Pancreas (tissue), 10 donors: Measurements from ENCODE around the gene RNF7. TPM values are rescaled to one million over a fixed set of nuclear protein-coding genes. Genes with fewer than 3 reads are reported as not detected.

ENCODE experiments used
- ATAC-seq, 4 donors: fragments of 200-7000 bp; cut with Tn5 transposase; one replicate each; pipeline versions ENCODE4 v1.8.0 to v1.9.1; 2020; ENCODE audit warnings: mild to moderate bottlenecking in 4 of 4, moderate library complexity in 4 of 4
- DNase-seq, 6 donors: peaks; one replicate each; pipeline ENCODE4 v3.0.0-alpha.2; 2020
- FAIRE-seq: peaks from 2 replicates; lab custom pipeline; 2012; peaks lifted over from hg19 to GRCh38; lab: Jason Lieb, UNC
- H3K27ac ChIP-seq, 4 donors: fragments of 200-600 bp; sonication (generic); 1 replicate in 3 of 4; 2 replicates in 1 of 4; pipeline versions ENCODE4 v1.5.0 to v1.8.0; 2020
- H3K27me3 ChIP-seq, 4 donors: fragments of 200-600 bp; one replicate each; pipeline ENCODE4 v1.8.0; 2021
- H3K36me3 ChIP-seq, 3 donors: fragments of 200-600 bp; sonication (generic) in 1 of 3; one replicate each; pipeline versions ENCODE4 v1.5.0 to v1.8.0; 2020 to 2021
- H3K4me1 ChIP-seq, 3 donors: fragments of 200-600 bp; one replicate each; pipeline ENCODE4 v1.8.0; 2021
- H3K4me3 ChIP-seq, 4 donors: fragments of 200-600 bp; sonication (generic) in 2 of 4; one replicate each; pipeline versions ENCODE4 v1.5.0 to v1.8.0; 2020 to 2021
- H3K9me3 ChIP-seq, 4 donors: fragments of 200-600 bp; one replicate each; pipeline ENCODE4 v1.8.0; 2021
- WGBS, 2 donors: extraction: QIAGEN DNeasy Blood & Tissue Kit; methylation state at CpG; one replicate each; pipeline ENCODE4 v1.1.7; 2013; 5-methylcytosine and 5-hydroxymethylcytosine counted together
- intact Hi-C, 3 donors: fragments of 100-400 bp; cut with DNase I; formaldehyde crosslinking; loops; one replicate each; pipeline versions ENCODE4 v1.11.1 to v1.14.2; 2022
- polyA plus RNA-seq, 2 donors: library from polyadenylated mRNA; stranded (reverse); fragments of 200-250 nt; gene quantifications; one replicate each; pipeline ENCODE4 v1.2.3, GENCODE V29; 2013
- total RNA-seq, 6 donors: library from RNA; stranded (reverse); fragmentation: NEBNext Ultra II Directional in 4 of 6; extraction: Animal tissue kit (Norgen Biotek cat#: 25700) in 4 of 6; gene quantifications; one replicate each; pipeline versions ENCODE4 v1.2.1 to v1.2.4, GENCODE V29; 2021 to 2023
- TF ChIP-seq, protein P1 (sequence below), 4 donors: fragments of 200-600 bp; sonication (generic) in 3 of 4; IDR thresholded peaks; one replicate each; pipeline versions ENCODE4 v1.5.0 to v1.8.0; 2021; ENCODE audit warnings: antibody characterized with exemption in 4 of 4
- donor health status: healthy with polysubstance abuse.
- donor health status: DM: no; HTN: no; CAD: no; lungs with moderate emphysema.
- donor health status: DM: no; HTN: no; CAD: no.
- donor health status: control.
- donor health status: control.
- donor health status: Bipolar disorder and iron deficiency.
- donor health status: DM: yes; HTN: yes; CAD: no.
- donor health status: DM: no; HTN: no; CAD: no.
- donor health status: DM: no; HTN: no; CAD: no.
- donor health status: DM: yes; HTN: yes; CAD: no.

Gene RNF7
- total and polyA plus RNA-seq, 8 donors, result 31.7 to 103 (median 41.8) TPM

DNA sequence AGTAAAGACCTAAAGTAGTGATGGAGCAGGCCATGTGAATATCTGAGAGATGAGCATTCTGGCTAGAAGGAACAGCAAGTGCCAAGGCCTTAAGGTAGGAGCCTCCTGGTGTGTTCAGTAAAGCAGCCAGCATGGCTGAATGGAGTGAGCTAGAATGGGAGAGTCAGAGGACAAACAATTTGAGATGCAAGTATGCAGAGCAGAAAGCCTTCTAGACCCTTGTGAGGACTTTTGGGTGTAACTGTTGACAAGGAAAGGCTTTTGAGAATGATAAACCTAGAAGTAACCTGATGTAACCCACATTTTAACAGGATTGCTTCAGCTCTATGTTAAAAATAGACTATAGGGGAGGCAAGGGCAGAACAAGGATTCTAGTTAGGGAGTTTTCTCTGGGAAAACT is 14.8 kb upstream of the RNF7 start:
- no peak overlapping the region for H3K27ac ChIP-seq
- no peak overlapping the region for H3K4me3 ChIP-seq
- FAIRE-seq, result no peak
- DNase-seq, result no peak
- no peak for ATAC-seq
- no peaks in the 10 kb centered on the region for H3K27me3 ChIP-seq
- no peaks in the 10 kb centered on the region for H3K36me3 ChIP-seq
- TF ChIP-seq, protein P1, sequence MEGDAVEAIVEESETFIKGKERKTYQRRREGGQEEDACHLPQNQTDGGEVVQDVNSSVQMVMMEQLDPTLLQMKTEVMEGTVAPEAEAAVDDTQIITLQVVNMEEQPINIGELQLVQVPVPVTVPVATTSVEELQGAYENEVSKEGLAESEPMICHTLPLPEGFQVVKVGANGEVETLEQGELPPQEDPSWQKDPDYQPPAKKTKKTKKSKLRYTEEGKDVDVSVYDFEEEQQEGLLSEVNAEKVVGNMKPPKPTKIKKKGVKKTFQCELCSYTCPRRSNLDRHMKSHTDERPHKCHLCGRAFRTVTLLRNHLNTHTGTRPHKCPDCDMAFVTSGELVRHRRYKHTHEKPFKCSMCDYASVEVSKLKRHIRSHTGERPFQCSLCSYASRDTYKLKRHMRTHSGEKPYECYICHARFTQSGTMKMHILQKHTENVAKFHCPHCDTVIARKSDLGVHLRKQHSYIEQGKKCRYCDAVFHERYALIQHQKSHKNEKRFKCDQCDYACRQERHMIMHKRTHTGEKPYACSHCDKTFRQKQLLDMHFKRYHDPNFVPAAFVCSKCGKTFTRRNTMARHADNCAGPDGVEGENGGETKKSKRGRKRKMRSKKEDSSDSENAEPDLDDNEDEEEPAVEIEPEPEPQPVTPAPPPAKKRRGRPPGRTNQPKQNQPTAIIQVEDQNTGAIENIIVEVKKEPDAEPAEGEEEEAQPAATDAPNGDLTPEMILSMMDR (IDR thresholded peaks at IDR 0.05), result no peak
- no peaks in the 10 kb centered on the region for H3K9me3 ChIP-seq
- intact Hi-C loops, result no loop called here
- no peaks in the 10 kb centered on the region for H3K4me1 ChIP-seq

DNA sequence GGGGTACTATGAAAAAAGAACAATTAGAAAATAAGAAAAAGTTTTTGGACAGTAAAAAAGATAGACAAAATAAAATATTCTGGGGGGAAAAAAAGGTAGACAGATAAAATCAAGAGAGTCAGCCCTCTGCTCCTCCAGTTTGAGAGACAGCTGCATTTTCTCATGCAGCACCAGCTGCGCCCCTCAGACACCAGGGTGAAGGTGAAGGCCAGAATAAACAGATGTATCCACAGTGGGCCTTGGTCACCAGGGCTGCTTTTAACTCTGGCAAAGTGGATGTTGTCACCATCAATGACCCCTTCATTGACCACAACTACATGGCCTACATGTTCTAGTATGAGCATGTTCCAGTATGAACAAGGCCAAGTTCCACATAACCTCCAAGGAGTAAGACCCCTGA is 13.9 kb upstream of the RNF7 start:
- no peak overlapping the region for H3K4me3 ChIP-seq
- DNase-seq (no peak), ATAC-seq (no peak), FAIRE-seq (no peak)
- H3K4me1 ChIP-seq, result no peaks in the 10 kb centered on the region
- no peaks in the 10 kb centered on the region for H3K27me3 ChIP-seq
- H3K9me3 ChIP-seq, result no peaks in the 10 kb centered on the region
- intact Hi-C loops, result no loop called here
- no peaks in the 10 kb centered on the region for H3K36me3 ChIP-seq
- 80 to 88% methylated on average over 1 of the region's 1 CpG for WGBS, 2 donors
- H3K27ac ChIP-seq, result no peak overlapping the region
- TF ChIP-seq, protein P1 (IDR thresholded peaks at IDR 0.05), result no peak

DNA sequence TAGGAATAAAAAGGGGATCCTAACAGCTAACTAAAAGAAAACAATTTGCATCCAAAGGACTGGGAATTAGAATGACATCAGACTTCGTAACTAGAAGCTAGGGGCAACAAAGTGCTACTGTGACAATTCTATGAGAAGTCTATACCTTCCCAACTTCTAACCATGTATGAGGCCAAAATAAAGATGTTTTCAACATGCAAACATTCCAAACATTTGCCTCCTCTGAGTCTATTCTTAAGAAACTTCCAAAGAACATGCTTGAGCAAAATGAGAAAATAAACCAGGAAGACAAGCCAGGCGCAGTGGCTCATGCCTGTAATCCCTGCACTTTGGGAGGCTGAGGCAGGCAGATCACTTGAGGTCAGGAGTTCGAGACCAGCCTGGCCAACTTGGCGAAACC is 13.1 kb upstream of the RNF7 start:
- intact Hi-C loops, result no loop called here
- no peaks in the 10 kb centered on the region for H3K9me3 ChIP-seq
- TF ChIP-seq, protein P1 (IDR thresholded peaks at IDR 0.05), result no peak
- WGBS, 2 donors, result 89 to 94% methylated on average over 4 of the region's 4 CpGs
- H3K36me3 ChIP-seq, result no peaks in the 10 kb centered on the region
- no peaks in the 10 kb centered on the region for H3K27me3 ChIP-seq
- no peaks in the 10 kb centered on the region for H3K4me1 ChIP-seq
- no peak overlapping the region for H3K27ac ChIP-seq
- no peak overlapping the region for H3K4me3 ChIP-seq
- FAIRE-seq (no peak), DNase-seq (no peak), ATAC-seq (no peak)

DNA sequence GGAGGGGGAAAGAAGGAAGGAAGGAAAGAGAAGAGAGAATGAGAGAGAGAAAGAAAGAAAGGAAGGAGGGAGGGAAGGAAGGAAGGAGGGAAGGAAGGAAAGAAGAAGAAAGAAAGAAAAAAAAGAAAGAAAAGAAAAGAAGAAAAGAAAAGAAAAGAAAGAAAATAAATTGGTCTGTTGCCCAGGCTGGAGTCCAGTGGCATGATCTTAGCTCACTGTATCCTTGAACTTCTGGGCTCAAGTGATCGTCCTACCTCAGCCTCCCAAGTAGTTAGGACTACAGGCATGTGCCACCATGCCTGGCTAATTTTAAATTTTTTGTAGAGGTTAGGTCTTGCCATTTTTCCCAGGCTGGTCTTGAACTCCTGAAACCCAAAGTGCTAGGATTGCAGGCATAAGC is 11.6 kb upstream of the RNF7 start:
- FAIRE-seq, result no peak
- H3K4me1 ChIP-seq, result no peaks in the 10 kb centered on the region
- WGBS, 2 donors, result 50 to 63% methylated on average over 1 of the region's 1 CpG

DNA sequence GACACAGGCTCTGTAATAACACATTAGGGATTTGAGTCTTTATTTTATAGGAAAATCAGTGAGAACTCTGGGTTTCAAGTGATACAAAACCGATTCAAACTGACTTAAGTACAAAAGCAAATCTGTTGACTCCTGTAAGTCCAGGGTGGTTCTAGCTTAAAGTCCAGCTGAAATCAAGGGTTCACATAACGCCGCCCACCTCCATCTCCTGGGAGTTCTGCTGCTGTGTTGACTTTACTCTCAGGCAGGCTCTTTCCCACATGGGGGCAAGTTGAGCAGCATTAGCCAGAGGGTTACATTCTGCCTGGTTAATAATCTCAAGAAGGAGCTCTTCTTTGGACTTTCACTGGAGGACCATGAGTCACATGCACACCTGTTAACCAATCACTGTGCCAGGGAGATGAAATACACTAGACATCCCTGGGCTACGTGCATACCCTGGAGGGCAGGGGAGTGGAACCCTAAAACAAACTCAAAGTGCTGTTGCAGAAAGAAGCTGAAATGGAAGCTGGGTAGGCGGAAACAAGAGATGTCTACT is 9.7 kb upstream of the RNF7 start:
- Histone ChIP-seq H3K27me3 (no peaks in the 10 kb centered on the region), H3K27ac (no peak overlapping the region), H3K4me3 (no peak overlapping the region), H3K36me3 (no peaks in the 10 kb centered on the region), H3K4me1 (no peaks in the 10 kb centered on the region), H3K9me3 (no peaks in the 10 kb centered on the region)
- WGBS, 2 donors, result 75 to 79% methylated on average over 5 of the region's 5 CpGs
- FAIRE-seq, result no peak
- intact Hi-C loops, result no loop called here
- no peak for ATAC-seq
- TF ChIP-seq, protein P1 (IDR thresholded peaks at IDR 0.05), result no peak
- no peak for DNase-seq

More for the DNA sequence above, 11.6 kb upstream of the RNF7 start:
- ATAC-seq, result no peak
- TF ChIP-seq, protein P1 (IDR thresholded peaks at IDR 0.05), result no peak
- intact Hi-C loops, result no loop called here
- H3K36me3 ChIP-seq, result no peaks in the 10 kb centered on the region
- no peaks in the 10 kb centered on the region for H3K9me3 ChIP-seq
- no peak overlapping the region for H3K27ac ChIP-seq
- no peak for DNase-seq
- no peak overlapping the region for H3K4me3 ChIP-seq
- H3K27me3 ChIP-seq, result no peaks in the 10 kb centered on the region
